Mesothelial cell of epicardium (in vitro differentiated cells): ENCODE results near the gene CES1. TPM values are rescaled to one million over a fixed set of nuclear protein-coding genes. Genes with fewer than 3 reads are reported as not detected.
"Not testable (repeated sequence)": the region's sequence is repeated elsewhere in the genome, so short reads cannot be mapped to it uniquely, and the experiment has no call there.

ENCODE experiments used
- DNase-seq, 2 experiments: peaks; one replicate each; pipeline ENCODE4 v3.0.0; 2021; ENCODE audit warnings: low spot score in 2 of 2; ENCODE audit not compliant: unreplicated experiment in 2 of 2
- H3K27ac Mint-ChIP-seq: 2 replicates; pipeline ENCODE4 v1.8.0; 2021; ENCODE audit warnings: mixed read lengths
- H3K27me3 Mint-ChIP-seq: 2 replicates; pipeline ENCODE4 v1.8.0; 2021; ENCODE audit warnings: low read depth, mixed read lengths
- H3K36me3 Mint-ChIP-seq: 2 replicates; pipeline ENCODE4 v1.8.0; 2021; ENCODE audit warnings: mixed read lengths
- H3K4me1 Mint-ChIP-seq: 2 replicates; pipeline ENCODE4 v1.8.0; 2021; ENCODE audit warnings: mixed read lengths
- H3K4me3 Mint-ChIP-seq: 2 replicates; pipeline ENCODE4 v1.8.0; 2021; ENCODE audit warnings: mild to moderate bottlenecking, moderate library complexity, mixed read lengths
- H3K9me3 Mint-ChIP-seq: 2 replicates; pipeline ENCODE4 v1.8.0; 2021; ENCODE audit warnings: mixed read lengths
- CTCF ChIP-seq: fragments of 200-600 bp; sonication (generic); IDR thresholded peaks from one replicate; pipeline ENCODE4 v1.5.0; 2021; ENCODE audit warnings: antibody characterized with exemption; ENCODE audit not compliant: unreplicated experiment
- total RNA-seq: library from RNA; stranded (reverse); gene quantifications from 3 replicates; pipeline ENCODE4 v1.2.1, GENCODE V29; 2021

CES1 gene
- total RNA-seq, 1 donor from 2014 or later: 0.45 TPM

- H3K36me3 Mint-ChIP-seq: no peaks in the 10 kb centered on the region
- no peak overlapping the region for H3K4me3 Mint-ChIP-seq
- no peaks in the 10 kb centered on the region for H3K9me3 Mint-ChIP-seq
- H3K27me3 Mint-ChIP-seq: peaks cover 85% of the 10 kb centered on the region
- no peak overlapping the region for H3K27ac Mint-ChIP-seq
- no peak for TF ChIP-seq CTCF
- H3K4me1 Mint-ChIP-seq: no peaks in the 10 kb centered on the region
- no peak for DNase-seq
Measured at GRCh38 chr16:55812951-55813350, 19.9 kb downstream of the CES1 start.

GRCh38 chr16:55811811-55812210 is 21.1 kb downstream of the CES1 start:
- H3K36me3 Mint-ChIP-seq: no peaks in the 10 kb centered on the region
- no peak for TF ChIP-seq CTCF
- no peak overlapping the region for H3K4me3 Mint-ChIP-seq
- peaks cover 73% of the 10 kb centered on the region for H3K27me3 Mint-ChIP-seq
- no peak overlapping the region for H3K27ac Mint-ChIP-seq
- H3K9me3 Mint-ChIP-seq: no peaks in the 10 kb centered on the region
- no peaks in the 10 kb centered on the region for H3K4me1 Mint-ChIP-seq
- DNase-seq: peak in 1 of 2 experiments; percentile 5

GRCh38 chr16:55810451-55810961 is 22.4 kb downstream of the CES1 start:
- H3K9me3 Mint-ChIP-seq: no peaks in the 10 kb centered on the region
- no peak for TF ChIP-seq CTCF
- no peaks in the 10 kb centered on the region for H3K36me3 Mint-ChIP-seq
- H3K4me1 Mint-ChIP-seq: no peaks in the 10 kb centered on the region
- DNase-seq: peak in 1 of 2 experiments; percentile 6
- no peak overlapping the region for H3K27ac Mint-ChIP-seq
- no peak overlapping the region for H3K4me3 Mint-ChIP-seq
- peaks cover 60% of the 10 kb centered on the region for H3K27me3 Mint-ChIP-seq

- Mint-ChIP-seq H3K36me3 (no peaks in the 10 kb centered on the region), H3K9me3 (no peaks in the 10 kb centered on the region), H3K4me3 (no peak overlapping the region), H3K27ac (no peak overlapping the region), H3K4me1 (no peaks in the 10 kb centered on the region), H3K27me3 (peaks cover 54% of the 10 kb centered on the region)
- DNase-seq: no peak
- no peak for TF ChIP-seq CTCF
Measured at GRCh38 chr16:55809851-55810250, 23.0 kb downstream of the CES1 start.

GRCh38 chr16:55809386-55809785 is 23.5 kb downstream of the CES1 start:
- Mint-ChIP-seq H3K4me1 (no peaks in the 10 kb centered on the region), H3K36me3 (no peaks in the 10 kb centered on the region), H3K27ac (no peak overlapping the region), H3K27me3 (peaks cover 49% of the 10 kb centered on the region), H3K9me3 (no peaks in the 10 kb centered on the region), H3K4me3 (no peak overlapping the region)
- TF ChIP-seq CTCF: no peak
- no peak for DNase-seq

- not testable (repeated sequence) for DNase-seq, H3K4me1 Mint-ChIP-seq, H3K4me3 Mint-ChIP-seq, H3K36me3 Mint-ChIP-seq, H3K9me3 Mint-ChIP-seq, H3K27ac Mint-ChIP-seq
- peaks cover 39% of the 10 kb centered on the region for H3K27me3 Mint-ChIP-seq
Measured at GRCh38 chr16:55808286-55808685, 24.6 kb downstream of the CES1 start.

GRCh38 chr16:55805104-55805503 is 27.8 kb downstream of the CES1 start:
- H3K4me3 Mint-ChIP-seq, H3K9me3 Mint-ChIP-seq, H3K27me3 Mint-ChIP-seq, H3K36me3 Mint-ChIP-seq, H3K4me1 Mint-ChIP-seq, DNase-seq, H3K27ac Mint-ChIP-seq: not testable (repeated sequence)

- H3K4me1 Mint-ChIP-seq, H3K36me3 Mint-ChIP-seq: not testable (repeated sequence)
Measured at GRCh38 chr16:55803681-55804080, 29.2 kb downstream of the CES1 start.

GRCh38 chr16:55792934-55793374 is 39.9 kb downstream of the CES1 start:
- H3K9me3 Mint-ChIP-seq, H3K4me3 Mint-ChIP-seq, H3K4me1 Mint-ChIP-seq, DNase-seq, H3K36me3 Mint-ChIP-seq, H3K27ac Mint-ChIP-seq, H3K27me3 Mint-ChIP-seq: not testable (repeated sequence)

More at GRCh38 chr16:55803681-55804080, 29.2 kb downstream of the CES1 start:
- H3K27ac Mint-ChIP-seq, H3K27me3 Mint-ChIP-seq, DNase-seq, H3K4me3 Mint-ChIP-seq, H3K9me3 Mint-ChIP-seq: not testable (repeated sequence)

GRCh38 chr16:55791512-55791911 is 41.4 kb downstream of the CES1 start:
- H3K4me3 Mint-ChIP-seq, H3K27ac Mint-ChIP-seq, H3K36me3 Mint-ChIP-seq, H3K9me3 Mint-ChIP-seq, DNase-seq, H3K4me1 Mint-ChIP-seq: not testable (repeated sequence)
- H3K27me3 Mint-ChIP-seq: peaks cover 12% of the 10 kb centered on the region
